NCI-H1694 treated with DMSO at 0.1 percent for 48 hours (cell line): Measurements from ENCODE around the gene SLC50A1.

Experiments used
- DNase-seq: peaks from one replicate; lab custom pipeline; 2025; lab: John Stamatoyannopoulos, UW

The SLC50A1 gene

GRCh38 chr1:155184351-155184811 is 48.7 kb downstream of the SLC50A1 start:
- DNase-seq: no peak

DNA sequence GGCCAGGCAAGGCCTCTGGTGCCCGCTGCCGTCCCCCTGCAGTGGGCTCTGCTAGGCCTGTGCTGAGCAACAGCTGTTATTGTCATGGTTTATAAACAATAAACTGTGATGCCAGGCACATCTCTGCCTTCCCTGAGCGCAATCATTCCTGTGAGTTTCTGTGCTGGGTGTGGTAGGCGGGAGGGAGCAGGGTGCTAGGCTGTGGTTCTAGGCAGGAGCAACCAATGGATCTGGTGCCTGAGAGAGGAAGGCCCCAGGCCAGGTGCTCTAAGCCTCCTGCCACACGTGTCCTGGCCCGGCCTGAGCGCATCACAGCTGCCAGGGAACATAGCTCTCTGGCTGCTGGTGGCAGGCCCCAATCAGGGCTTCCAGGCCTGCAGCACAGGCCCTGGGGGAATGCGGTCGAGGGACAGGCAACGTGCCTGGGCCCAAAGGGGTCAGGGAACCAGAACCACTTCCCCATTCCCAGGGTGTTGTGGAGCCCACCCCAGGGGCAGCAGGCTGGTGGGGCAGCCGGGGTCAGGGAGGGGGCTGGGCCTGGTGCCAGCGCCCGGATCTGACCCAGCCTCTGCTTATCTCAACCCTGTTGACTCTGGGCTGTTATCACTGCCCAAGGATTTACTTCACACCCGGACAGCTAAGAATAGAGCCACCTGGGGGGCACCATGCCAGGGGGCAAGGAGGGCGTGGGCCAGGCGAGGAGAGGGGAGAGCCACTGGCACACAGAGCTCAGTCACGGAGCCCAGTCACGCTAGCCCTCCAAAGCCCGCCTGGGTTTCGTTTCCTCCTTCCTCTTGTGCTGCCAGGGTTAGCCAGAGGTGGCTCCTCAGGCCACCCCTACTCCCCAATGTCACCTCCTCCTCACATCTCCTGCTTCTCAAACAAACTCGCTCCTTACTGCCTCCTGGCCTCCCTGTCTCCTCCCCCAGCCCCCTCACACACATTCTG is 49.5 kb downstream of the SLC50A1 start:
- DNase-seq: peak; percentile 90

DNA sequence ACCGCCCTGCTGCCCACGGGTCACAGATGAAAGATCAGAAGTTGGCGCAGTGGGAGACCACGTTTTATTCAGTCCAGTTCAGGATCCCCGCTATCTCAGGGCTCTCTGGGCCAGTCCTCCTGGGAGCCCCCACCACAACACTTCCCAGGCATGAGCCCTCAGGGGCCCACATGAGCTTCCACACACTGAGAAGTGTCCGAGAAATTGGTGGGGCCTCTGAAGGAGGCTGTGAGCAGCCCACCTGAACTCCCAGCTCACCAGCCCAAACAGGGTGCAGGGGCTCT is 50.1 kb downstream of the SLC50A1 start:
- no peak for DNase-seq

- no peak for DNase-seq
These were observed 50.6 kb downstream of the SLC50A1 start for GRCh38 chr1:155186067-155186793.

DNA sequence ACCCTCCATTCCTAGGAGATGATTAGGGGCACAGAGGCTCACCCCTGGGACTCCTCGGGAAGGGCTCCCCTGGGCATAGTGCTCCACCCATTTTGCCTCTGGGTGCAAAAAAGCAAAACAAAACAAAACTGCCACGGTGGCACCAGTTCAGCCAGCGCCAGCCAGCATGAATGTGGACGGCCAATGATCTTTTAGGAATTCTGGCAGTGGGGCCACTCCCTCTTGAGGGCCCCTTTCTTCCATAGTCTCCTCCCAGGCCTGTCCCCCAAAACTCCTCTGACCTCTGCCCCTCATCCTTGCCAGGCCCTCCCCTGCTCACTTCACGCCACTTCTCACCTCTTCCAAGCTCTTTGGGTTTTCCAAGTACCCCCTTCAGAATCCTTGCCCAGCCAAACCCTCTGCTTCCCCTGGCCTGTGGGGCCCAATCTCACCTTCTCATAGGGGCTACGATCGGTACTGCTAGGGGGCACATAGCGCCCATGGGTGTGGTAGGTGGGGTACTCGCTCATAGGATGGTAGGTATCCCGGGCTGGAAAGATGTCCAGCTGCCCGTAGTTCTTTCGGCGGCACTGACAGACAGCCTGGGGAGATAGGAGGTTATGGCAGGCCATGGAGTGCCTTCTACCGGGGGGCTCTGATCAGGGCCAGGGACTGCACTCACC is 51.3 kb downstream of the SLC50A1 start:
- no peak for DNase-seq

DNA sequence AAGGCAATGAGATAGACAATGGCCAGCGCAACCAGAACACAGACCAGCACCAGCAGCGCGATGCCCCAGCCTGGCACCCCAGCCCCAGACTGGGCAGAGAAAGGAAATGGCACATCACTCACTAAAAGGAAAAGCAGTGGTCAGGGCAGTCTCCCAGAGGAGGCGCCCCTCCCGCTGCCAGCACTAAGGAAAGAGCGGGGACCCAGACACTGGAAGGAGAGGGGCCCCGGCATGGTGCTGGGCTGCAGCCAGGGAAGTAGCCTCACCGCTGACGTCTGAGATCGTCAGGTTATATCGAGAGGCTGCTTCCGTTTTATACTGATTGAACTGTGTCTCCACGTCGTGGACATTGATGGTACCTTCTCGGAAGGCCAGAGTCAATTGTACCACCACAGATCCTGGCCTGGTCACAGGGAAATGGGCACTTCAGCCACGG is 51.8 kb downstream of the SLC50A1 start:
- DNase-seq: no peak

GRCh38 chr1:155188268-155188667 is 52.6 kb downstream of the SLC50A1 start:
- no peak for DNase-seq
